GM12875 (cell line): ENCODE results near the gene FSTL5.

Source experiments
- H3K4me3 ChIP-seq: one replicate; pipeline ENCODE4 v1.5.1; 2011; ENCODE audit warnings: low read depth, low read length, control low read depth
- TF ChIP-seq, protein P1 (sequence below): IDR thresholded peaks from 2 replicates; pipeline ENCODE4 v1.5.1; 2011; ENCODE audit warnings: low read depth, mild to moderate bottlenecking, control low read depth, inconsistent platforms, low read length, moderate library complexity, borderline replicate concordance; ENCODE audit not compliant: insufficient read depth

FSTL5 gene

DNA sequence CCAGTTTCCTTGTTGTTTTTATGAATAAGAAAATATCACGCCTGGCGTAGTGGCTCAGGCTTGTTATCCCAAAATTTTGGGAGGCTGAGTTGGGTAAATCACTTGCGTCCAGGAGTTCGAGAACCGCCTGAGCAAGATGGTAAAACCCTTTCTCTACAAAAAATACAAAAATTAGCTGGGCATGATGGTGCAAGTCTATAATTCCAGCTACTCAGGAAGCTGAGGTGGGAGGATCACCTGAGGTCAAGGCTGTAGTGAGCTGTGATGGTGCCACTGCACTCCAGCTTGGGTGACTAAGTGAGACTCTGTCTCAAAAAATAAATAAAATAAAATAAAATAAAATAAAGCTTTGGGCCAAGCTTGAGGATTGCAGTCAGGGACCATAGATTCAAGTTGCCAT is 827.2 kb downstream of the FSTL5 start:
- H3K4me3 ChIP-seq = no peak overlapping the region
- TF ChIP-seq, protein P1, sequence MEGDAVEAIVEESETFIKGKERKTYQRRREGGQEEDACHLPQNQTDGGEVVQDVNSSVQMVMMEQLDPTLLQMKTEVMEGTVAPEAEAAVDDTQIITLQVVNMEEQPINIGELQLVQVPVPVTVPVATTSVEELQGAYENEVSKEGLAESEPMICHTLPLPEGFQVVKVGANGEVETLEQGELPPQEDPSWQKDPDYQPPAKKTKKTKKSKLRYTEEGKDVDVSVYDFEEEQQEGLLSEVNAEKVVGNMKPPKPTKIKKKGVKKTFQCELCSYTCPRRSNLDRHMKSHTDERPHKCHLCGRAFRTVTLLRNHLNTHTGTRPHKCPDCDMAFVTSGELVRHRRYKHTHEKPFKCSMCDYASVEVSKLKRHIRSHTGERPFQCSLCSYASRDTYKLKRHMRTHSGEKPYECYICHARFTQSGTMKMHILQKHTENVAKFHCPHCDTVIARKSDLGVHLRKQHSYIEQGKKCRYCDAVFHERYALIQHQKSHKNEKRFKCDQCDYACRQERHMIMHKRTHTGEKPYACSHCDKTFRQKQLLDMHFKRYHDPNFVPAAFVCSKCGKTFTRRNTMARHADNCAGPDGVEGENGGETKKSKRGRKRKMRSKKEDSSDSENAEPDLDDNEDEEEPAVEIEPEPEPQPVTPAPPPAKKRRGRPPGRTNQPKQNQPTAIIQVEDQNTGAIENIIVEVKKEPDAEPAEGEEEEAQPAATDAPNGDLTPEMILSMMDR = no peak

GRCh38 chr4:161336016-161336530 is 827.7 kb downstream of the FSTL5 start:
- H3K4me3 ChIP-seq = no peak overlapping the region
- TF ChIP-seq, protein P1 = no peak
